ENCODE data around the gene UGCG. TPM values are rescaled to one million over a fixed set of nuclear protein-coding genes. Genes with fewer than 3 reads are reported as not detected.

Gene UGCG
- total and polyA plus RNA-seq, 10 of the 15 experiments (the other 5 are each of a cell fraction or from before 2014, with no cell fraction given): 21.7 to 96.6 (median 48.9) TPM

- TF ChIP-seq RBBP5 (conservative IDR thresholded peaks at IDR 0.05) (no peak), BMI1 (IDR thresholded peaks at IDR 0.05; ENCODE audit: borderline replicate concordance) (peak; percentile 43; the same call in 1 of the 2 replicates), SUPT20H (IDR thresholded peaks at IDR 0.05; ENCODE audit: borderline replicate concordance, control insufficient read depth, low read depth, low read length) (no peak), SIX5 (IDR thresholded peaks at IDR 0.05; ENCODE audit: low read depth, low read length, severe bottlenecking) (no peak), STAT1 (conservative IDR thresholded peaks at IDR 0.05) (no peak), HDAC2 (IDR thresholded peaks at IDR 0.05) (no peak), BCL11A (IDR thresholded peaks at IDR 0.05; ENCODE audit: low read depth, low read length) (peak; percentile 71; the same call in 1 of the 2 replicates), BRCA1 (IDR thresholded peaks at IDR 0.05; ENCODE audit: low read depth, low read length) (no peak), ZSCAN29 (IDR thresholded peaks at IDR 0.05) (no peak), KLF5 (IDR thresholded peaks at IDR 0.05; ENCODE audit: partially characterized antibody) (no peak), ASH2L (IDR thresholded peaks at IDR 0.05; ENCODE audit: borderline replicate concordance, low read depth) (no peak), MAX (IDR thresholded peaks at IDR 0.05; ENCODE audit: low read depth, low read length) (no peak), ZNF217 (IDR thresholded peaks at IDR 0.05) (0 out of 2 replicates have a peak, but pooled peaks have one; percentile 50), IRF3 (IDR thresholded peaks at IDR 0.05) (no peak), ZBTB11 (CRISPR knock-in tag; IDR thresholded peaks at IDR 0.05) (no peak), HDGF (IDR thresholded peaks at IDR 0.05) (no peak), RB1 (IDR thresholded peaks at IDR 0.05; ENCODE audit: borderline replicate concordance) (no peak), DPF2 (IDR thresholded peaks at IDR 0.05) (peak; percentile 84), RUNX3 (IDR thresholded peaks at IDR 0.05; ENCODE audit: low read length) (peak; percentile 97), MTA2 (IDR thresholded peaks at IDR 0.05; ENCODE audit: low read depth) (peak; percentile 81), BHLHE40 (IDR thresholded peaks at IDR 0.05; ENCODE audit: borderline replicate concordance in 1 of 2, low read depth in 2 of 2, low read length in 1 of 2) (peak; percentile 6 to 39; a peak in 1 of 4 replicates), NR2C1 (IDR thresholded peaks at IDR 0.05) (peak; percentile 86), CEBPZ (IDR thresholded peaks at IDR 0.05; ENCODE audit: low read depth, low read length) (no peak), ETV6 (conservative IDR thresholded peaks at IDR 0.05 in 1 of 2, IDR thresholded peaks at IDR 0.05 in 1 of 2; ENCODE audit: borderline replicate concordance in 1 of 2, low read depth in 1 of 2) (peak in 1 of 2 experiments; percentile 94; a peak in 2 of 4 replicates)
Measured at GRCh38 chr9:111926421-111926875, 29.8 kb downstream of the UGCG start (continued).

Measured in GM12878 (cell line).